ENCODE data around the gene TULP3.
A peak's percentile ranks its signal among the peaks of the same experiment; 100 is the strongest.

Gene TULP3

GRCh38 chr12:2877953-2878732 lies 12.5 kb upstream of the TULP3 start:
- H3K36me3 ChIP-seq (ENCODE audit: control insufficient read depth in 1 of 2, insufficient read depth in 2 of 2, low read length in 2 of 2) = no peaks in the 10 kb centered on the region
- H3K4me3 ChIP-seq (ENCODE audit: low read depth in 1 of 2, low read length in 2 of 2) = peak overlapping the region; percentile 94 to 97
- no peaks in the 10 kb centered on the region for H3K27me3 ChIP-seq (ENCODE audit: low read depth, low read length)
- H3K9me3 ChIP-seq (ENCODE audit: control insufficient read depth in 1 of 2, low read length in 2 of 2) = no peaks in the 10 kb centered on the region
- H3K4me1 ChIP-seq (ENCODE audit: control insufficient read depth in 1 of 2, insufficient read depth in 2 of 2, low read length in 2 of 2) = peaks cover 7 to 15% of the 10 kb centered on the region in 2 donors
- peak overlapping the region; percentile 99 for H3K27ac ChIP-seq (ENCODE audit: low read length)

GRCh38 chr12:2879853-2880252 lies 10.8 kb upstream of the TULP3 start:
- H3K4me1 ChIP-seq (ENCODE audit: control insufficient read depth in 1 of 2, insufficient read depth in 2 of 2, low read length in 2 of 2) = peaks cover 7 to 15% of the 10 kb centered on the region in 2 donors
- H3K4me3 ChIP-seq (ENCODE audit: low read depth in 1 of 2, low read length in 2 of 2) = no peak overlapping the region
- H3K36me3 ChIP-seq (ENCODE audit: control insufficient read depth in 1 of 2, insufficient read depth in 2 of 2, low read length in 2 of 2) = no peaks in the 10 kb centered on the region
- no peak overlapping the region for H3K27ac ChIP-seq (ENCODE audit: low read length)
- no peaks in the 10 kb centered on the region for H3K9me3 ChIP-seq (ENCODE audit: control insufficient read depth in 1 of 2, low read length in 2 of 2)
- H3K27me3 ChIP-seq (ENCODE audit: low read depth, low read length) = no peaks in the 10 kb centered on the region

GRCh38 chr12:2884810-2885209 lies 5.9 kb upstream of the TULP3 start:
- no peaks in the 10 kb centered on the region for H3K36me3 ChIP-seq (ENCODE audit: control insufficient read depth in 1 of 2, insufficient read depth in 2 of 2, low read length in 2 of 2)
- H3K4me1 ChIP-seq (ENCODE audit: control insufficient read depth in 1 of 2, insufficient read depth in 2 of 2, low read length in 2 of 2) = no peaks in the 10 kb centered on the region
- H3K4me3 ChIP-seq (ENCODE audit: low read depth in 1 of 2, low read length in 2 of 2) = no peak overlapping the region
- H3K9me3 ChIP-seq (ENCODE audit: control insufficient read depth in 1 of 2, low read length in 2 of 2) = no peaks in the 10 kb centered on the region
- no peaks in the 10 kb centered on the region for H3K27me3 ChIP-seq (ENCODE audit: low read depth, low read length)
- no peak overlapping the region for H3K27ac ChIP-seq (ENCODE audit: low read length)

- Histone ChIP-seq H3K4me1 (ENCODE audit: control insufficient read depth in 1 of 2, insufficient read depth in 2 of 2, low read length in 2 of 2) (no peaks in the 10 kb centered on the region), H3K27ac (ENCODE audit: low read length) (no peak overlapping the region), H3K9me3 (ENCODE audit: control insufficient read depth in 1 of 2, low read length in 2 of 2) (no peaks in the 10 kb centered on the region), H3K36me3 (ENCODE audit: control insufficient read depth in 1 of 2, insufficient read depth in 2 of 2, low read length in 2 of 2) (peaks cover 0 to 5% of the 10 kb centered on the region in 2 donors), H3K27me3 (ENCODE audit: low read depth, low read length) (no peaks in the 10 kb centered on the region), H3K4me3 (ENCODE audit: low read depth in 1 of 2, low read length in 2 of 2) (no peak overlapping the region)
Observed at GRCh38 chr12:2886768-2887450, 3.8 kb upstream of the TULP3 start.

- H3K27ac ChIP-seq (ENCODE audit: low read length) = peak overlapping the region; percentile 72
- no peaks in the 10 kb centered on the region for H3K27me3 ChIP-seq (ENCODE audit: low read depth, low read length)
- no peaks in the 10 kb centered on the region for H3K9me3 ChIP-seq (ENCODE audit: control insufficient read depth in 1 of 2, low read length in 2 of 2)
- peaks cover 0 to 7% of the 10 kb centered on the region in 2 donors for H3K4me1 ChIP-seq (ENCODE audit: control insufficient read depth in 1 of 2, insufficient read depth in 2 of 2, low read length in 2 of 2)
- peak overlapping the region; percentile 80 to 90 for H3K4me3 ChIP-seq (ENCODE audit: low read depth in 1 of 2, low read length in 2 of 2)
- peaks cover 0 to 5% of the 10 kb centered on the region in 2 donors for H3K36me3 ChIP-seq (ENCODE audit: control insufficient read depth in 1 of 2, insufficient read depth in 2 of 2, low read length in 2 of 2)
Observed at GRCh38 chr12:2890001-2890387, 697 bp upstream of the TULP3 start.

- Histone ChIP-seq H3K27ac (ENCODE audit: low read length) (peak overlapping the region; percentile 92), H3K4me3 (ENCODE audit: low read depth in 1 of 2, low read length in 2 of 2) (peak overlapping the region; percentile 80 to 90), H3K36me3 (ENCODE audit: control insufficient read depth in 1 of 2, insufficient read depth in 2 of 2, low read length in 2 of 2) (peaks cover 0 to 5% of the 10 kb centered on the region in 2 donors), H3K9me3 (ENCODE audit: control insufficient read depth in 1 of 2, low read length in 2 of 2) (no peaks in the 10 kb centered on the region), H3K27me3 (ENCODE audit: low read depth, low read length) (no peaks in the 10 kb centered on the region), H3K4me1 (ENCODE audit: control insufficient read depth in 1 of 2, insufficient read depth in 2 of 2, low read length in 2 of 2) (peaks cover 0 to 7% of the 10 kb centered on the region in 2 donors)
Observed at GRCh38 chr12:2891240-2892053, 756 bp downstream of the TULP3 start.

- no peaks in the 10 kb centered on the region for H3K27me3 ChIP-seq (ENCODE audit: low read depth, low read length)
- peak overlapping the region in 1 of 2 donors; percentile 80 for H3K4me3 ChIP-seq (ENCODE audit: low read depth in 1 of 2, low read length in 2 of 2)
- H3K36me3 ChIP-seq (ENCODE audit: control insufficient read depth in 1 of 2, insufficient read depth in 2 of 2, low read length in 2 of 2) = peaks cover 0 to 5% of the 10 kb centered on the region in 2 donors
- H3K27ac ChIP-seq (ENCODE audit: low read length) = no peak overlapping the region
- peaks cover 0 to 7% of the 10 kb centered on the region in 2 donors for H3K4me1 ChIP-seq (ENCODE audit: control insufficient read depth in 1 of 2, insufficient read depth in 2 of 2, low read length in 2 of 2)
- H3K9me3 ChIP-seq (ENCODE audit: control insufficient read depth in 1 of 2, low read length in 2 of 2) = no peaks in the 10 kb centered on the region
Observed at GRCh38 chr12:2892246-2892645, 1.6 kb downstream of the TULP3 start.

GRCh38 chr12:2893007-2893406 lies 2.3 kb downstream of the TULP3 start:
- H3K9me3 ChIP-seq (ENCODE audit: control insufficient read depth in 1 of 2, low read length in 2 of 2) = no peaks in the 10 kb centered on the region
- no peaks in the 10 kb centered on the region for H3K27me3 ChIP-seq (ENCODE audit: low read depth, low read length)
- H3K4me3 ChIP-seq (ENCODE audit: low read depth in 1 of 2, low read length in 2 of 2) = no peak overlapping the region
- H3K27ac ChIP-seq (ENCODE audit: low read length) = no peak overlapping the region
- peaks cover 0 to 7% of the 10 kb centered on the region in 2 donors for H3K4me1 ChIP-seq (ENCODE audit: control insufficient read depth in 1 of 2, insufficient read depth in 2 of 2, low read length in 2 of 2)
- peaks cover 0 to 5% of the 10 kb centered on the region in 2 donors for H3K36me3 ChIP-seq (ENCODE audit: control insufficient read depth in 1 of 2, insufficient read depth in 2 of 2, low read length in 2 of 2)

GRCh38 chr12:2895051-2895451 lies 4.4 kb downstream of the TULP3 start:
- no peak overlapping the region for H3K4me3 ChIP-seq (ENCODE audit: low read depth in 1 of 2, low read length in 2 of 2)
- H3K36me3 ChIP-seq (ENCODE audit: control insufficient read depth in 1 of 2, insufficient read depth in 2 of 2, low read length in 2 of 2) = peaks cover 0 to 5% of the 10 kb centered on the region in 2 donors
- H3K27ac ChIP-seq (ENCODE audit: low read length) = peak overlapping the region; percentile 6
- peaks cover 0 to 7% of the 10 kb centered on the region in 2 donors for H3K4me1 ChIP-seq (ENCODE audit: control insufficient read depth in 1 of 2, insufficient read depth in 2 of 2, low read length in 2 of 2)
- no peaks in the 10 kb centered on the region for H3K9me3 ChIP-seq (ENCODE audit: control insufficient read depth in 1 of 2, low read length in 2 of 2)
- no peaks in the 10 kb centered on the region for H3K27me3 ChIP-seq (ENCODE audit: low read depth, low read length)

- H3K4me1 ChIP-seq (ENCODE audit: control insufficient read depth in 1 of 2, insufficient read depth in 2 of 2, low read length in 2 of 2) = peaks cover 0 to 7% of the 10 kb centered on the region in 2 donors
- peak overlapping the region; percentile 6 for H3K27ac ChIP-seq (ENCODE audit: low read length)
Observed at GRCh38 chr12:2895511-2895910, 4.8 kb downstream of the TULP3 start.

GRCh38 chr12:2897418-2897817 lies 6.7 kb downstream of the TULP3 start:
- no peaks in the 10 kb centered on the region for H3K27me3 ChIP-seq (ENCODE audit: low read depth, low read length)
- no peaks in the 10 kb centered on the region for H3K36me3 ChIP-seq (ENCODE audit: control insufficient read depth in 1 of 2, insufficient read depth in 2 of 2, low read length in 2 of 2)
- no peak overlapping the region for H3K27ac ChIP-seq (ENCODE audit: low read length)
- H3K4me3 ChIP-seq (ENCODE audit: low read depth in 1 of 2, low read length in 2 of 2) = no peak overlapping the region
- peaks cover 0 to 14% of the 10 kb centered on the region in 2 donors for H3K4me1 ChIP-seq (ENCODE audit: control insufficient read depth in 1 of 2, insufficient read depth in 2 of 2, low read length in 2 of 2)
- no peaks in the 10 kb centered on the region for H3K9me3 ChIP-seq (ENCODE audit: control insufficient read depth in 1 of 2, low read length in 2 of 2)

More at GRCh38 chr12:2895511-2895910, 4.8 kb downstream of the TULP3 start:
- no peak overlapping the region for H3K4me3 ChIP-seq (ENCODE audit: low read depth in 1 of 2, low read length in 2 of 2)
- H3K36me3 ChIP-seq (ENCODE audit: control insufficient read depth in 1 of 2, insufficient read depth in 2 of 2, low read length in 2 of 2) = peaks cover 0 to 5% of the 10 kb centered on the region in 2 donors
- no peaks in the 10 kb centered on the region for H3K9me3 ChIP-seq (ENCODE audit: control insufficient read depth in 1 of 2, low read length in 2 of 2)
- no peaks in the 10 kb centered on the region for H3K27me3 ChIP-seq (ENCODE audit: low read depth, low read length)
